CD4-positive, alpha-beta memory T cell (primary cell): Measurements from ENCODE around the gene SSRP1. TPM values are rescaled to one million over a fixed set of nuclear protein-coding genes. Genes with fewer than 3 reads are reported as not detected.
"Not testable (repeated sequence)": the region's sequence is repeated elsewhere in the genome, so short reads cannot be mapped to it uniquely, and the experiment has no call there.

Experiments
- CTCF ChIA-PET: fragments of 350-600 bp; sonication (Branson Sonifier 250); formaldehyde crosslinking; loops from one replicate; lab custom pipeline; 2021; ENCODE audit warnings: inconsistent platforms; ENCODE audit not compliant: partially characterized antibody; lab: Charles Lee
- POLR2A ChIA-PET: fragments of 350-600 bp; sonication (Branson Sonifier 250); formaldehyde crosslinking; loops from one replicate; lab custom pipeline; 2021; ENCODE audit not compliant: partially characterized antibody; lab: Charles Lee
- DNase-seq, 5 donors: peaks; one replicate each; pipeline versions ENCODE4 v3.0.0 to v3.0.0-alpha.2; 2020 to 2022; ENCODE audit warnings: mixed read lengths in 1 of 5
- H3K27ac ChIP-seq: one replicate; pipeline ENCODE4 v1.7.0; 2013; ENCODE audit warnings: low read depth, low read length
- H3K27me3 ChIP-seq: 2 replicates; pipeline ENCODE4 v1.7.0; 2013; ENCODE audit warnings: mild to moderate bottlenecking, low read length, moderate library complexity; ENCODE audit not compliant: insufficient read depth
- H3K36me3 ChIP-seq: 2 replicates; pipeline ENCODE4 v1.7.0; 2013; ENCODE audit warnings: mild to moderate bottlenecking, low read length, moderate library complexity; ENCODE audit not compliant: insufficient read depth
- H3K4me1 ChIP-seq: 2 replicates; pipeline ENCODE4 v1.7.0; 2013; ENCODE audit warnings: mild to moderate bottlenecking, low read length, moderate library complexity; ENCODE audit not compliant: insufficient read depth
- H3K4me3 ChIP-seq, 2 donors: one replicate each; pipeline ENCODE4 v1.7.0; 2013; ENCODE audit warnings: low read length in 2 of 2, mild to moderate bottlenecking in 1 of 2
- H3K9me3 ChIP-seq, 2 donors: one replicate each; pipeline ENCODE4 v1.7.0; 2013; ENCODE audit warnings: low read length in 2 of 2, control low read depth in 1 of 2; ENCODE audit not compliant: control insufficient read depth in 1 of 2
- H3K27ac Mint-ChIP-seq, 7 donors: one replicate each; pipeline ENCODE4 v1.8.0; 2020 to 2021; ENCODE audit warnings: mixed read lengths in 7 of 7, mild to moderate bottlenecking in 6 of 7, inconsistent platforms in 3 of 7, moderate library complexity in 3 of 7
- H3K27me3 Mint-ChIP-seq, 2 donors: one replicate each; pipeline ENCODE4 v1.8.0; 2020 to 2021; ENCODE audit warnings: mixed read lengths in 2 of 2
- H3K36me3 Mint-ChIP-seq, 2 donors: one replicate each; pipeline ENCODE4 v1.8.0; 2020 to 2021; ENCODE audit warnings: mixed read lengths in 2 of 2, inconsistent platforms in 1 of 2, mild to moderate bottlenecking in 1 of 2
- H3K4me1 Mint-ChIP-seq, 4 donors: one replicate each; pipeline ENCODE4 v1.8.0; 2020 to 2021; ENCODE audit warnings: mixed read lengths in 4 of 4, mild to moderate bottlenecking in 1 of 4
- H3K4me3 Mint-ChIP-seq, 8 donors: one replicate each; pipeline ENCODE4 v1.8.0; 2020 to 2021; ENCODE audit warnings: mixed read lengths in 8 of 8, mild to moderate bottlenecking in 7 of 8, moderate library complexity in 6 of 8, inconsistent platforms in 3 of 8
- H3K9me3 Mint-ChIP-seq, 8 donors: one replicate each; pipeline ENCODE4 v1.8.0; 2020 to 2021; ENCODE audit warnings: mixed read lengths in 8 of 8, mild to moderate bottlenecking in 5 of 8, inconsistent platforms in 3 of 8, moderate library complexity in 1 of 8
- intact Hi-C: fragments of 100-400 bp; cut with micrococcal nuclease; formaldehyde crosslinking; loops from one replicate; pipeline ENCODE4 v1.15.1; 2023
- polyA plus RNA-seq, 2 donors: library from polyadenylated mRNA; unstranded; fragments of 300-500 nt; fragmentation: Illumina TruSeq; gene quantifications; one replicate each; pipeline ENCODE4 v1.2.3, GENCODE V29; 2021
- total RNA-seq, 2 experiments: library from RNA; stranded (reverse); gene quantifications; one replicate each; pipeline ENCODE4 v1.2.3, GENCODE V29; 2021

The SSRP1 gene
- total and polyA plus RNA-seq, 4 experiments from 2014 or later: 19.6 to 74.3 (median 55.6) TPM

DNA sequence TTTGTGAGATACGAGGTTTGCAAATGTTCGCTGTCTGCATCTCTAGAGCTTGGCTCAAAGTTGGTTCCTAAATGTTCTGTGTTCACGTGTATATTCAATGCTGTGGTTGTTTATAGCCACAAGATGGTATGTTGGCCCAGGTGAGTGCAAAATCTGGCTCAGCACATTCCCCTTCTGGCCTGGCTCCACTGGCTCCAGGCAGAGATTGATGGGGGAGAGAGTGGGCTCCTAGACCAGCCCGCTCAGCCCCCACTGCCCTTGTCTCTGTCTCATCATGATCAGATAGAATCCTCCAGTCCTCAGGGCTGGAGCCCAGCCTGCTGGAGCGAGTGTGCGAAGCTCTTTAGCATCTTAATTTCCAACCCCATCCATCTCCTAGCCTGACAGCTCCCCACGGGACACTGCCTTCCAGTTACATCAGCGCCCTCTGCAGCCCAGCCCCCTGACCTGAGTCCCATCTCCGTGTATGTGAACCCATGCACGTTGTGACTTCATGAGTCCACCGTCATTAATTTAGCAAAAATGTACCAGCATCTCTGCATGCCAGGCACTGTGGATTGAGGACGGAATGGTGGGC, 4.4 kb upstream of the SSRP1 start:
- H3K9me3 ChIP-seq: no peaks in the 10 kb centered on the region
- ChIA-PET CTCF (no interaction called here), POLR2A (no interaction called here)
- H3K27ac ChIP-seq: no peak overlapping the region
- Mint-ChIP-seq H3K4me1 (peaks cover 7 to 14% (median 11%) of the 10 kb centered on the region in 4 donors), H3K4me3 (no peak overlapping the region), H3K27ac (peak overlapping the region in 1 of 7 donors; percentile 5), H3K27me3 (no peaks in the 10 kb centered on the region), H3K9me3 (peaks cover 0 to 2% (median 0%) of the 10 kb centered on the region in 8 donors), H3K36me3 (peaks cover 0 to 4% of the 10 kb centered on the region in 2 donors)
- no peak overlapping the region for H3K4me3 ChIP-seq
- no peak for DNase-seq
- intact Hi-C loops: loop anchor here (10.0 kb wide), 1 partner anchor 1335 kb away; no protein-coding TSS in a partner anchor
- H3K36me3 ChIP-seq: no peaks in the 10 kb centered on the region
- no peaks in the 10 kb centered on the region for H3K27me3 ChIP-seq
- peaks cover 10% of the 10 kb centered on the region for H3K4me1 ChIP-seq

DNA sequence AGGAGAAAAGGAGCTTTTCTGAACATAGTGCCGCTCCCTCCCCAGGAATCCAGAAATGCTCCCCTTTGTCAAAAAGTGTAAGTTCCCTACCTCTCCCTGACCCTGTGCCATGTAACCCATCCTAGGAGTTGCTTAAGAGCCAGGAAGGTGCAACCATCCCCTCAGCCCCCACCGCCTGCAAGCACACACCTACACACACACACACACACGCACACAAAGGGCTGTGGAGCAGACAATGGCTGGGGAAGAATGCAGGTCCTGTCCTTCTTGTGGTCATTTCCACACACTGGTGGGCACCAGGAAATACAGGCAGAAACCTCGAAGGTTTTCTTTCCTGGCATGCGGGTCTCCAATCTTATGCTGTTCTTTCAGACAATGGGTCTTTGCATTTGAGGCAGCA, 3.6 kb upstream of the SSRP1 start:
- H3K27ac ChIP-seq: no peak overlapping the region
- Mint-ChIP-seq H3K27ac (peak overlapping the region in 1 of 7 donors; percentile 89), H3K27me3 (no peaks in the 10 kb centered on the region), H3K36me3 (peaks cover 0 to 12% of the 10 kb centered on the region in 2 donors), H3K4me1 (peaks cover 14 to 22% (median 19%) of the 10 kb centered on the region in 4 donors), H3K9me3 (peaks cover 0 to 2% (median 0%) of the 10 kb centered on the region in 8 donors), H3K4me3 (peak overlapping the region in 1 of 8 donors; percentile 17)
- H3K27me3 ChIP-seq: no peaks in the 10 kb centered on the region
- CTCF ChIA-PET: interaction anchor here (1.6 kb wide), 1 partner anchor 119 kb away, joined by 3 read pairs; no protein-coding TSS in a partner anchor
- H3K4me3 ChIP-seq: no peak overlapping the region
- no peak for DNase-seq
- peaks cover 18% of the 10 kb centered on the region for H3K4me1 ChIP-seq
- no peaks in the 10 kb centered on the region for H3K9me3 ChIP-seq
- POLR2A ChIA-PET: interaction anchor here (1.3 kb wide), 1 partner anchor 192 kb away, joined by 3 read pairs; the partner anchor contains the start of gene TIMM10
- H3K36me3 ChIP-seq: no peaks in the 10 kb centered on the region
- intact Hi-C loops: no loop called here

DNA sequence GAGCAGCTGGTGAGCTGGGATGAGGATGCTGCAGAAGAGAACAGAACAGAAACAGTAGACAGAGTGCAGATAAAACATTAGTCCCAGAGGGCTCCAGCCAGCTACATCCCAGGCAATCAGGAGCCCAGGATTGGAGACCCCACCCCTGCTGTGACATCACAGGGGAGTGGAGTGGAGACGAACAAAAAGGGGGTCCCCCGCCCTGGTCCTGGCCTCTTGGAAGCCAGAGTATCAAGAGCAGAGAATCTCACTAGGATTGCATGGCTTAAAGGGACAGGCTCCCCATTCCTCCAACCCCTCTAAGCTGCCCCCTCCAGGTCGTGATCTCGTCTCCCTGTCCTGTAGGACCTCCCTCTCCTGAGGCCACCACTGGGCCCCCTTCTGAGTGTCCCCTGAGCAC, 2.5 kb upstream of the SSRP1 start, which contains the start of gene P2RX3:
Gene P2RX3, plus strand, starts transcription at position 211 of the 400 bp plus-strand sequence. CDS start 199 bp downstream, outside the sequence.
- Histone ChIP-seq H3K4me1 (peaks cover 25% of the 10 kb centered on the region), H3K36me3 (peaks cover 6% of the 10 kb centered on the region), H3K9me3 (no peaks in the 10 kb centered on the region), H3K4me3 (no peak within 1 kb of the TSS), H3K27ac (no peak within 1 kb of the TSS), H3K27me3 (no peaks in the 10 kb centered on the region)
- Mint-ChIP-seq H3K4me3 (peak within 1 kb of the TSS in 2 of 8 donors; percentile 55 to 57), H3K36me3 (peaks cover 3 to 22% of the 10 kb centered on the region in 2 donors), H3K27ac (peak within 1 kb of the TSS in 3 of 7 donors; percentile 56 to 89 (median 63)), H3K4me1 (peaks cover 21 to 29% (median 25%) of the 10 kb centered on the region in 4 donors), H3K9me3 (peaks cover 0 to 2% (median 0%) of the 10 kb centered on the region in 8 donors), H3K27me3 (no peaks in the 10 kb centered on the region)
- DNase-seq: no peak
- CTCF ChIA-PET: interaction anchor here (1.0 to 4.0 kb wide), 6 partner anchors 10 to 155 kb away, joined by 3 to 33 read pairs (median 5); partner anchors contain the start of gene TNKS1BP1
- intact Hi-C loops: no loop called here
- POLR2A ChIA-PET: interaction anchor here (1.3 to 6.6 kb wide), 2 partner anchors 13 to 193 kb away, joined by 3 to 128 read pairs; partner anchors contain the start of genes TIMM10 and TNKS1BP1

DNA sequence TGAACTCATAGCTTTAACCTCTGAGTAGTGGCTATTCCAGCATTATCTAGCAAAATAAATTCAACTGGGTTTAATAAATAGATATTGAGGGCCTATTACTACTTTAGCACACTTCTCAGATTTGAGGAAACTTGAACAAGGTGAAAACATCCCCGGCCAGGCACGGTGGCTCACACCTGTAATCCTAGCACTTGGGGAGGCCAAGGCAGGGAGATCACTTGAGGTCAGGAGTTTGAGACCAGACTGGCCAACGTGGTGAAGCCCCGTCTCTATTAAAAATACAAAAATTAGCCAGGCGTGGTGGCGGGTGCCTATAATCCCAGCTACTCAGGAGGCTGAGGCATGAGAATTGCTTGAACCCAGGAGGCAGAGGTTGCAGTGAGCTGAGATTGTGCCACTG, 1.2 kb upstream of the SSRP1 start:
- peak overlapping the region in 7 of 8 donors; percentile 86 to 98 (median 93) for H3K4me3 Mint-ChIP-seq
- H3K27me3 Mint-ChIP-seq, H3K9me3 Mint-ChIP-seq, DNase-seq, H3K4me3 ChIP-seq, H3K27me3 ChIP-seq, intact Hi-C loops, H3K9me3 ChIP-seq: not testable (repeated sequence)
- H3K27ac Mint-ChIP-seq: peak overlapping the region; percentile 96 to 99 (median 98)
- peaks cover 15 to 34% of the 10 kb centered on the region in 2 donors for H3K36me3 Mint-ChIP-seq
- ChIA-PET CTCF (interaction anchor here (0.6 to 4.0 kb wide), 9 partner anchors 11 to 307 kb away, joined by 3 to 33 read pairs (median 6); partner anchors contain the start of gene TNKS1BP1), POLR2A (interaction anchor here (0.6 to 6.6 kb wide), 5 partner anchors 12 to 1241 kb away, joined by 3 to 128 read pairs (median 3); partner anchors contain the start of gene TNKS1BP1)
- H3K4me1 Mint-ChIP-seq: peaks cover 23 to 29% (median 25%) of the 10 kb centered on the region in 4 donors
- Histone ChIP-seq H3K27ac (peak overlapping the region; percentile 85), H3K4me1 (peaks cover 25% of the 10 kb centered on the region), H3K36me3 (peaks cover 18% of the 10 kb centered on the region)

DNA sequence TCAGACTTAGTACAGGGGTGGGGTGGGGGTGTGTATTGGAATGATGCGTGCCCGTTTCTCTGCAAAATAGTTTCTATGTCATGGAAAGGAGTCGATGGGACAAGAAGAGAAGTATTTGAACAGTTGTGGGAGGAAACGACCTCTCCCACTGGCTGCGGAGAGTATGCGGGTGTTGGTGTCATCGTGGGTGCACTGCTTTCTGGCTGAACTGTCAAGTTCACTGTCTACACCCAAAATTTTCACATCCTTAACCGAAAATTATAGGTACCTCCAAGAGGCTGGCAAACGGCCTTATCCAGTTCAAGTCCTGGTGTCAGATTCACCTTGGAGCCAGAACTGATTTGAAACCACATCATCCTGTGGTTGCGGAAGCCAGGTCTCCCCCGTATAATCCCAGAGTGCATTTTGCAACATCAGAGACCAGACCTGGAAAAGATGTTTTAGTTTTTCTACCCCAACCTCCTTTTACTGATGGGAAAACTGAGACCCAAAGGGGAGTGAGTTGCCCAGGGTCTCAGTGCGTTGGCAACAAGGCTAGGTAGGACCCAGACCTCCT, 497 bp upstream of the SSRP1 start:
- peak overlapping the region; percentile 55 to 87 for H3K4me3 ChIP-seq

DNA sequence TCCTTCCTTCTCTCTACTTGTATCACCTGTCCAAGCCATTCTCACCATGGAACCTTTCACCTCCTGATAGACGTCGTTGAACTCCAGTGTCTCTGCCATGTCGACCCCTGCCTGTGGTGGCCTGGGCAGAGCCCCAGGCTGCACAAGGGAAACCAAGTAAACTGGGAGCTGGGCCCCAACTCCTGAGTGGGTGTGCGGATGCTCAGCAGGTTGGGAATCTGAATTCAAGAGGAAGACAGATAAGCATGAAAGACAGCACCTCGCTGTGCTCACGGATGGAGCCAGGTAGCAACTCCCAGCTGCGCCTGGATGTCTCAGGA, 709 bp downstream of the SSRP1 start:
- Mint-ChIP-seq H3K36me3 (peaks cover 33 to 52% of the 10 kb centered on the region in 2 donors), H3K9me3 (peaks cover 0 to 2% (median 0%) of the 10 kb centered on the region in 8 donors), H3K27ac (peak overlapping the region; percentile 96 to 99 (median 98)), H3K4me3 (peak overlapping the region; percentile 86 to 98 (median 92)), H3K27me3 (no peaks in the 10 kb centered on the region), H3K4me1 (peaks cover 23 to 29% (median 25%) of the 10 kb centered on the region in 4 donors)
- ChIA-PET CTCF (interaction anchor here (0.7 to 4.0 kb wide), 4 partner anchors 9 to 158 kb away, joined by 3 to 33 read pairs (median 14); partner anchors contain the start of gene TNKS1BP1), POLR2A (interaction anchor here (0.7 to 6.6 kb wide), 13 partner anchors 10 to 1243 kb away, joined by 3 to 128 read pairs (median 5); partner anchors contain the start of genes MED19, SELENOH, SLC43A3 and TIMM10)
- Histone ChIP-seq H3K9me3 (no peaks in the 10 kb centered on the region), H3K27me3 (no peaks in the 10 kb centered on the region), H3K4me1 (peaks cover 25% of the 10 kb centered on the region), H3K36me3 (peaks cover 37% of the 10 kb centered on the region), H3K4me3 (peak overlapping the region; percentile 55 to 87), H3K27ac (peak overlapping the region; percentile 85)
- intact Hi-C loops: loop anchor here (1.0 to 2.0 kb wide), 5 partner anchors 10 to 1244 kb away; partner anchors contain the start of genes MED19, SELENOH, TIMM10 and TMX2
- DNase-seq: no peak

More for the DNA sequence above, 497 bp upstream of the SSRP1 start:
- Histone ChIP-seq H3K4me1 (peaks cover 25% of the 10 kb centered on the region), H3K27me3 (no peaks in the 10 kb centered on the region), H3K36me3 (peaks cover 25% of the 10 kb centered on the region), H3K9me3 (no peaks in the 10 kb centered on the region), H3K27ac (peak overlapping the region; percentile 85)
- ChIA-PET CTCF (interaction anchor here (0.6 to 4.0 kb wide), 8 partner anchors 10 to 308 kb away, joined by 3 to 33 read pairs (median 5); partner anchors contain the start of gene TNKS1BP1), POLR2A (interaction anchor here (0.6 to 6.6 kb wide), 12 partner anchors 9 to 1242 kb away, joined by 3 to 128 read pairs (median 4); partner anchors contain the start of genes SELENOH, SLC43A3, TIMM10 and TNKS1BP1)
- Mint-ChIP-seq H3K4me3 (peak overlapping the region; percentile 86 to 98 (median 93)), H3K27ac (peak overlapping the region; percentile 96 to 99 (median 98)), H3K36me3 (peaks cover 21 to 40% of the 10 kb centered on the region in 2 donors), H3K4me1 (peaks cover 23 to 29% (median 25%) of the 10 kb centered on the region in 4 donors), H3K9me3 (peaks cover 0 to 2% (median 0%) of the 10 kb centered on the region in 8 donors), H3K27me3 (no peaks in the 10 kb centered on the region)
- no peak for DNase-seq
- intact Hi-C loops: no loop called here
